ENCODE measurements around the gene ANKS4B. TPM values are rescaled to one million over a fixed set of nuclear protein-coding genes. Genes with fewer than 3 reads are reported as not detected.

Gene ANKS4B
- total RNA-seq, 1 experiment from 2014 or later, result 0.09 TPM

DNA sequence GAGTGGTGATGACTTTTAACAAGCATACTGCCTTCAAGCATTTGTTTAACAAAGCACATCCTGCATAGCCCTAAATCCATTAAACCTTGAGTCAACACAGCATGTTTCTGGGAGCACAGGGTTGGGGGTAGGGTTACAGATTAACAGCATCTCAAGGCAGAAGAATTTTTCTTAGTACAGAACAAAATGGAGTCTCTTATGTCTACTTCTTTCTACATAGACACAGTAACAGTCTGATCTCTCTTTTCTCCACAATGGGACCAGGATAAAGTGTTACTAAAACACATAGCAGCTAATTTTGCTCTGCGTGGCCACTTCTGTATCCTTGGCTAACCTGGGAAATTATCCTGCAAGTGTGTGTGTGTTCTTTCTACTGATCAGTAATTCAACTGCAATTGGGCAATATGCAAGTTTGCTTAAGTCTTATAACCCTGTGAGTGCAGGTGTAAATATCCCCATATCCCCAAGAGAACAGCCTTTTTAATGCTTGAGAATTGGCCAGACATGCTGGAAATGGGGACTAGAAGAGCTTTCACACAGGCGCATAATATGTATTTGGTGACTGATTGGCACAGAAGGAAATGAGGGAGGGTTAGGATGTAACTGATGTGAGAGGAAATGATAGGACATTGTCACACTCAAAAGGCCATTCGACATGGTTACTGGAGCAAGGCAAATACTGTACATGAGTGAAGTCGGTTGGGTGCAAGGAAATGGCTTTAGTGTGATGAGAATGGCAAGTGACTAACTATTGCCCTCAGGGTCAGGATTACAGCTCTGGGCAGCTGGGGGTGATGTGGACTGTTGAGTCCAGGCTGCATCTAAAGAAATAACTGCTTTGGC, 10.8 kb upstream of the ANKS4B start:
- H3K4me1 ChIP-seq (ENCODE audit: insufficient read depth, low read length), result peaks cover 10% of the 10 kb centered on the region
- H3K27ac ChIP-seq (ENCODE audit: insufficient read length, low read depth, low read length), result no peak overlapping the region
- no peak overlapping the region for H2BK120ac ChIP-seq (ENCODE audit: low read depth, low read length, poor library complexity, severe bottlenecking)
- DNase-seq, result no peak
- no peak overlapping the region for H3K9ac ChIP-seq (ENCODE audit: extremely low read depth, insufficient read length, low read length)
- peak overlapping the region; percentile 1 for H3K4me2 ChIP-seq (ENCODE audit: insufficient read depth, insufficient read length, low read length)
- no CpG with 5 or more reads among the region's 4 CpGs for WGBS (ENCODE audit: extremely low coverage, insufficient read length, low lambda C conversion rate)
- Mint-ChIP-seq H3K4me1 (peaks cover 40 to 45% of the 10 kb centered on the region in 2 experiments), H3K4me3 (peak overlapping the region; percentile 24 to 41; a peak in 2 of 5 replicates), H3K36me3 (ENCODE audit: insufficient read depth in 1 of 3, low read depth in 3 of 3) (peaks cover 3 to 5% (median 5%) of the 10 kb centered on the region in 3 experiments; a peak in 5 of 7 replicates), H3K9me3 (peaks cover 8 to 10% of the 10 kb centered on the region in 2 experiments), H3K27me3 (ENCODE audit: low read depth) (peaks cover 14% of the 10 kb centered on the region), H3K27ac (peak overlapping the region in 2 of 3 experiments; percentile 13 to 91; a peak in 5 of 7 replicates)
- no peak overlapping the region for H3K23ac ChIP-seq (ENCODE audit: insufficient read length, low read depth, low read length)
- no peak overlapping the region for H4K5ac ChIP-seq (ENCODE audit: insufficient read length, low read depth, low read length)
- H3K18ac ChIP-seq (ENCODE audit: insufficient read length, low read depth, low read length), result no peak overlapping the region
- H2BK5ac ChIP-seq (ENCODE audit: insufficient read length, low read length), result no peak overlapping the region
- H2BK12ac ChIP-seq (ENCODE audit: insufficient read length, low read depth, low read length), result no peak overlapping the region
- H4K20me1 ChIP-seq (ENCODE audit: control insufficient read depth, insufficient read depth, insufficient read length), result no peaks in the 10 kb centered on the region
- no peaks in the 10 kb centered on the region for H3K9me3 ChIP-seq (ENCODE audit: control insufficient read depth, low read depth, low read length)
- no peaks in the 10 kb centered on the region for H3K79me2 ChIP-seq (ENCODE audit: insufficient read depth, low read length)
- no peak overlapping the region for H4K91ac ChIP-seq (ENCODE audit: insufficient read length, low read depth, low read length)
- H3K14ac ChIP-seq (ENCODE audit: insufficient read depth, low read length), result no peak overlapping the region
- H4K8ac ChIP-seq (replicated peaks; ENCODE audit: insufficient read length, low read depth, low read length), result no peak overlapping the region
- H3K56ac ChIP-seq (ENCODE audit: insufficient read length, low read depth, low read length), result no peak overlapping the region
- H3K27me3 ChIP-seq (ENCODE audit: insufficient read depth, low read length), result no peaks in the 10 kb centered on the region; the same call in 1 of the 2 replicates
- no peaks in the 10 kb centered on the region for H3K79me1 ChIP-seq (ENCODE audit: insufficient read depth, low read depth, low read length, poor library complexity, severe bottlenecking)
- H3K23me2 ChIP-seq (ENCODE audit: insufficient read length, low read depth, low read length, poor library complexity, severe bottlenecking), result no peaks in the 10 kb centered on the region
- no peak overlapping the region for H2BK15ac ChIP-seq (ENCODE audit: low read depth, low read length)
- H2AK5ac ChIP-seq (ENCODE audit: insufficient read length, low read length), result no peak overlapping the region
- no peak overlapping the region for H3K4ac ChIP-seq (ENCODE audit: low read depth, low read length)
- no peak overlapping the region for H2AFZ ChIP-seq (ENCODE audit: low read length)
- H3T11ph ChIP-seq (ENCODE audit: low read length), result peak overlapping the region; percentile 39
- no peak overlapping the region for H2BK20ac ChIP-seq (ENCODE audit: low read depth, low read length, poor library complexity, severe bottlenecking)
- TF ChIP-seq, protein P1, sequence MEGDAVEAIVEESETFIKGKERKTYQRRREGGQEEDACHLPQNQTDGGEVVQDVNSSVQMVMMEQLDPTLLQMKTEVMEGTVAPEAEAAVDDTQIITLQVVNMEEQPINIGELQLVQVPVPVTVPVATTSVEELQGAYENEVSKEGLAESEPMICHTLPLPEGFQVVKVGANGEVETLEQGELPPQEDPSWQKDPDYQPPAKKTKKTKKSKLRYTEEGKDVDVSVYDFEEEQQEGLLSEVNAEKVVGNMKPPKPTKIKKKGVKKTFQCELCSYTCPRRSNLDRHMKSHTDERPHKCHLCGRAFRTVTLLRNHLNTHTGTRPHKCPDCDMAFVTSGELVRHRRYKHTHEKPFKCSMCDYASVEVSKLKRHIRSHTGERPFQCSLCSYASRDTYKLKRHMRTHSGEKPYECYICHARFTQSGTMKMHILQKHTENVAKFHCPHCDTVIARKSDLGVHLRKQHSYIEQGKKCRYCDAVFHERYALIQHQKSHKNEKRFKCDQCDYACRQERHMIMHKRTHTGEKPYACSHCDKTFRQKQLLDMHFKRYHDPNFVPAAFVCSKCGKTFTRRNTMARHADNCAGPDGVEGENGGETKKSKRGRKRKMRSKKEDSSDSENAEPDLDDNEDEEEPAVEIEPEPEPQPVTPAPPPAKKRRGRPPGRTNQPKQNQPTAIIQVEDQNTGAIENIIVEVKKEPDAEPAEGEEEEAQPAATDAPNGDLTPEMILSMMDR (conservative IDR thresholded peaks at IDR 0.05), result no peak
